Mesenchymal stem cell (in vitro differentiated cells and primary cell): ENCODE measurements around the gene MTHFD2L.

ENCODE experiments used
- DNase-seq: peaks from one replicate; pipeline ENCODE4 v3.0.0-alpha.2; 2013
- H2AFZ ChIP-seq: one replicate; pipeline ENCODE4 v1.6.1; 2013; ENCODE audit warnings: low read depth, mild to moderate bottlenecking, control low read depth, inconsistent platforms, low read length, moderate library complexity
- H2AK5ac ChIP-seq: 2 replicates; pipeline ENCODE4 v1.6.1; 2013; ENCODE audit warnings: low read length, moderate library complexity, mild to moderate bottlenecking, inconsistent platforms; ENCODE audit not compliant: severe bottlenecking
- H2BK120ac ChIP-seq: one replicate; pipeline ENCODE4 v1.6.1; 2013; ENCODE audit warnings: low read depth, mild to moderate bottlenecking, inconsistent platforms, low read length, moderate library complexity
- H2BK12ac ChIP-seq, 2 experiments: one replicate each; pipeline ENCODE4 v1.6.1; 2013; ENCODE audit warnings: inconsistent platforms in 2 of 2, low read length in 2 of 2, mild to moderate bottlenecking in 2 of 2, moderate library complexity in 2 of 2, control low read depth in 1 of 2
- H2BK15ac ChIP-seq: one replicate; pipeline ENCODE4 v1.6.1; 2013; ENCODE audit warnings: mild to moderate bottlenecking, low read depth, inconsistent platforms; ENCODE audit not compliant: poor library complexity, severe bottlenecking
- H2BK5ac ChIP-seq: 2 replicates; pipeline ENCODE4 v1.6.1; 2013; ENCODE audit warnings: low read depth, mild to moderate bottlenecking, low read length, control low read depth, inconsistent platforms; ENCODE audit not compliant: poor library complexity, severe bottlenecking
- H3K14ac ChIP-seq, 2 experiments: one replicate each; pipeline ENCODE4 v1.6.1; 2013; ENCODE audit warnings: inconsistent platforms in 2 of 2, low read length in 2 of 2, control low read depth in 1 of 2, mild to moderate bottlenecking in 1 of 2, moderate library complexity in 1 of 2
- H3K18ac ChIP-seq, 2 experiments: one replicate each; pipeline ENCODE4 v1.6.1; 2013; ENCODE audit warnings: inconsistent platforms in 2 of 2, low read length in 2 of 2, control low read depth in 1 of 2, low read depth in 1 of 2, mild to moderate bottlenecking in 1 of 2
- H3K23ac ChIP-seq, 2 experiments: one replicate each; pipeline ENCODE4 v1.6.1; 2013; ENCODE audit warnings: inconsistent platforms in 2 of 2, low read length in 2 of 2, mild to moderate bottlenecking in 2 of 2, moderate library complexity in 2 of 2, control low read depth in 1 of 2
- H3K27ac ChIP-seq: 2 replicates; pipeline ENCODE4 v1.5.1; 2013; ENCODE audit warnings: mild to moderate bottlenecking, moderate library complexity, low read length, control low read depth, inconsistent platforms; ENCODE audit not compliant: poor library complexity, severe bottlenecking
- H3K27me3 ChIP-seq, 2 experiments: 2 replicates each; pipeline versions ENCODE4 v1.6.1 to v1.7.0; 2013; ENCODE audit warnings: low read length in 2 of 2, mild to moderate bottlenecking in 2 of 2, moderate library complexity in 2 of 2, control low read depth in 1 of 2, inconsistent platforms in 1 of 2; ENCODE audit not compliant: control insufficient read depth in 1 of 2, insufficient read depth in 1 of 2
- H3K36me3 ChIP-seq, 2 experiments: 2 replicates each; pipeline versions ENCODE4 v1.6.1 to v1.7.0; 2013; ENCODE audit warnings: low read length in 2 of 2, control low read depth in 1 of 2, inconsistent platforms in 1 of 2, low read depth in 1 of 2, mild to moderate bottlenecking in 1 of 2; ENCODE audit not compliant: insufficient read depth in 2 of 2, control insufficient read depth in 1 of 2
- H3K4ac ChIP-seq, 2 experiments: one replicate each; pipeline ENCODE4 v1.6.1; 2013; ENCODE audit warnings: inconsistent platforms in 2 of 2, low read length in 2 of 2, mild to moderate bottlenecking in 2 of 2, moderate library complexity in 2 of 2, control low read depth in 1 of 2, low read depth in 1 of 2
- H3K4me1 ChIP-seq: 2 replicates; pipeline ENCODE4 v1.6.1; 2013; ENCODE audit warnings: low read depth, low read length, control low read depth; ENCODE audit not compliant: control insufficient read depth, insufficient read depth
- H3K4me2 ChIP-seq: 2 replicates; pipeline ENCODE4 v1.6.1; 2013; ENCODE audit warnings: low read length, mild to moderate bottlenecking, inconsistent platforms; ENCODE audit not compliant: poor library complexity, severe bottlenecking
- H3K4me3 ChIP-seq, 2 experiments: 2 replicates each; pipeline versions ENCODE4 v1.5.1 to v1.7.0; 2013; ENCODE audit warnings: low read length in 2 of 2, mild to moderate bottlenecking in 2 of 2, control low read depth in 1 of 2, low read depth in 1 of 2; ENCODE audit not compliant: insufficient read depth in 1 of 2
- H3K79me1 ChIP-seq: replicated peaks from 2 replicates; pipeline ENCODE4 v1.6.1; 2013; ENCODE audit warnings: mild to moderate bottlenecking, control low read depth, low read length, inconsistent platforms; ENCODE audit not compliant: poor library complexity, severe bottlenecking
- H3K9ac ChIP-seq: 2 replicates; pipeline ENCODE4 v1.7.0; 2013; ENCODE audit warnings: mild to moderate bottlenecking, low read length, moderate library complexity
- H3K9me3 ChIP-seq: 2 replicates; pipeline ENCODE4 v1.7.0; 2013; ENCODE audit warnings: mild to moderate bottlenecking, low read length; ENCODE audit not compliant: control insufficient read depth
- H4K8ac ChIP-seq: one replicate; pipeline ENCODE4 v1.6.1; 2013; ENCODE audit warnings: inconsistent platforms, mild to moderate bottlenecking, low read length, moderate library complexity
- H4K91ac ChIP-seq: one replicate; pipeline ENCODE4 v1.6.1; 2013; ENCODE audit warnings: mild to moderate bottlenecking, low read length, inconsistent platforms
- WGBS: methylation state at CpG from one replicate; pipeline ENCODE4 v1.1.7; 2013; ENCODE audit warnings: mixed read lengths; 5-methylcytosine and 5-hydroxymethylcytosine counted together

MTHFD2L gene

GRCh38 chr4:74120086-74120485 is 37.8 kb upstream of the MTHFD2L start:
- Histone ChIP-seq H3K27me3 (no peaks in the 10 kb centered on the region), H3K27ac (no peak overlapping the region), H2AK5ac (no peak overlapping the region), H3K23ac (no peak overlapping the region), H3K4me3 (no peak overlapping the region), H3K9me3 (no peaks in the 10 kb centered on the region), H2AFZ (no peak overlapping the region), H2BK15ac (no peak overlapping the region), H3K14ac (no peak overlapping the region), H3K18ac (no peak overlapping the region), H4K8ac (no peak overlapping the region), H3K4me2 (no peak overlapping the region), H2BK12ac (no peak overlapping the region), H3K9ac (no peak overlapping the region), H2BK120ac (no peak overlapping the region), H2BK5ac (no peak overlapping the region), H3K79me1 (no peaks in the 10 kb centered on the region), H3K36me3 (no peaks in the 10 kb centered on the region), H3K4me1 (no peaks in the 10 kb centered on the region), H3K4ac (no peak overlapping the region), H4K91ac (no peak overlapping the region)
- WGBS: 96% methylated on average over 1 of the region's 1 CpG
- DNase-seq: no peak

- no peak overlapping the region for H3K9ac ChIP-seq
- H3K18ac ChIP-seq: peak overlapping the region; percentile 40 to 67
- H3K27me3 ChIP-seq: no peaks in the 10 kb centered on the region
- H2AK5ac ChIP-seq: no peak overlapping the region
- H3K23ac ChIP-seq: no peak overlapping the region
- H4K91ac ChIP-seq: peak overlapping the region; percentile 79
- H3K9me3 ChIP-seq: no peaks in the 10 kb centered on the region
- peak overlapping the region; percentile 10 to 21 for H2BK12ac ChIP-seq
- no peak overlapping the region for H3K4me3 ChIP-seq
- no peaks in the 10 kb centered on the region for H3K79me1 ChIP-seq
- H2BK5ac ChIP-seq: no peak overlapping the region
- no peaks in the 10 kb centered on the region for H3K36me3 ChIP-seq
- no peak overlapping the region for H3K14ac ChIP-seq
- H3K4me1 ChIP-seq: no peaks in the 10 kb centered on the region
- H3K4me2 ChIP-seq: no peak overlapping the region
- DNase-seq: no peak
- H4K8ac ChIP-seq: no peak overlapping the region
- no peak overlapping the region for H2BK15ac ChIP-seq
- 89% methylated on average over 1 of the region's 2 CpGs for WGBS
- no peak overlapping the region for H2AFZ ChIP-seq
- no peak overlapping the region for H3K27ac ChIP-seq
- no peak overlapping the region for H3K4ac ChIP-seq
- H2BK120ac ChIP-seq: no peak overlapping the region
These were observed 36.0 kb upstream of the MTHFD2L start for GRCh38 chr4:74121643-74122579.

- no CpG with 5 or more reads among the region's 1 CpG for WGBS
- Histone ChIP-seq H3K9me3 (no peaks in the 10 kb centered on the region), H3K9ac (peak overlapping the region; percentile 5), H3K4me1 (no peaks in the 10 kb centered on the region), H4K8ac (no peak overlapping the region), H4K91ac (no peak overlapping the region), H2BK12ac (no peak overlapping the region), H2AFZ (no peak overlapping the region), H2BK15ac (no peak overlapping the region), H3K23ac (no peak overlapping the region), H3K79me1 (no peaks in the 10 kb centered on the region), H3K4me3 (no peak overlapping the region), H3K36me3 (no peaks in the 10 kb centered on the region), H2BK5ac (no peak overlapping the region), H3K27me3 (no peaks in the 10 kb centered on the region), H3K14ac (no peak overlapping the region), H3K27ac (no peak overlapping the region), H3K4me2 (no peak overlapping the region), H2AK5ac (no peak overlapping the region), H3K4ac (no peak overlapping the region), H3K18ac (no peak overlapping the region), H2BK120ac (no peak overlapping the region)
- peak; percentile 92 for DNase-seq
These were observed 34.7 kb upstream of the MTHFD2L start for GRCh38 chr4:74123065-74123728.

GRCh38 chr4:74125029-74125428 is 32.9 kb upstream of the MTHFD2L start:
- no peak overlapping the region for H3K23ac ChIP-seq
- peaks cover 7% of the 10 kb centered on the region for H3K9me3 ChIP-seq
- no peaks in the 10 kb centered on the region for H3K4me1 ChIP-seq
- H4K91ac ChIP-seq: no peak overlapping the region
- no peak overlapping the region for H2AK5ac ChIP-seq
- no peaks in the 10 kb centered on the region for H3K27me3 ChIP-seq
- H3K9ac ChIP-seq: no peak overlapping the region
- H3K14ac ChIP-seq: no peak overlapping the region
- 100% methylated on average over 1 of the region's 1 CpG for WGBS
- H4K8ac ChIP-seq: no peak overlapping the region
- H2AFZ ChIP-seq: no peak overlapping the region
- no peak for DNase-seq
- H3K4me3 ChIP-seq: no peak overlapping the region
- no peak overlapping the region for H3K27ac ChIP-seq
- H2BK15ac ChIP-seq: no peak overlapping the region
- H3K79me1 ChIP-seq: no peaks in the 10 kb centered on the region
- H2BK120ac ChIP-seq: no peak overlapping the region
- H3K18ac ChIP-seq: no peak overlapping the region
- no peak overlapping the region for H2BK5ac ChIP-seq
- H3K4me2 ChIP-seq: no peak overlapping the region
- H3K36me3 ChIP-seq: no peaks in the 10 kb centered on the region
- H2BK12ac ChIP-seq: no peak overlapping the region
- H3K4ac ChIP-seq: no peak overlapping the region
